ENCODE measurements around the gene CA12. TPM values are rescaled to one million over a fixed set of nuclear protein-coding genes. Genes with fewer than 3 reads are reported as not detected.
"Not testable (repeated sequence)": the region's sequence is repeated elsewhere in the genome, so short reads cannot be mapped to it uniquely, and the experiment has no call there.

CA12 gene
- total RNA-seq, 1 donor from 2014 or later, result not detected

DNA sequence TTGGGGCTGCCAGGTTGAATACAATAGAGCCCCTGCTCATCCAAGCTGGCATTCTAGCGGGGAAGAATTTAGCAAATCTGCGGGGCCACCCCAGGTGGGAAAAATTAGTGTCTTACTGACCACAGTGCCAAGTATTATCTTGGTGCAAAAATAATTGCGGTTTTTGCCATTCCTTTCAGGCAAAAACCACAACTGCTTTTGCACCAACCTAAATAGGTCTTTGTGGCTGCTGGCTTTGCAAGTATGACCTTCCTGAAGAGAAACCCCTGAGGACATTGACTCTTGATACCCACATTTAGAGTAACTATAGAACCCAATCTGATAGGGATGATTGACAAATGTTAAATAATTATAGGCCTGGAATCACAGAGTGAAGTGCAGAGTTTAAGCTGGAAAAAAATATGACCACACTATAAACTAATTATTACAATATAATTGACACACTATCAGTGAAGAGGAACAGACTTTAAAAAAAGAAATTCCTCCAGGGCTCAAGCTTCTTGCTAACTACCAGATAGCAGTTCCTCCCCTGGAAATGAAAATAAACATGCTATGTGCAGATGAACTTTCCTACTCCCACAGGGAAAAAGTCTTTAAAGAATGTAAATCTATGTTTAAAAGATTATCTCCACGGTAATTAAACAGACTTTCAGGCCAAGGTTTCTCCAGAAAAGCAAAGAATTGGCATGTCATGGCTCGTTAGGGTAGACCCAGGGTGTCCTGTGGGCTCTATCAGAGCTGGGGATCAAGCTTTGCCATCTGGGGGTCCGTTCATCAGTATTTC, 34.4 kb downstream of the CA12 start:
- Mint-ChIP-seq H3K9me3 (ENCODE audit: unreplicated experiment) (peaks cover 2% of the 10 kb centered on the region), H3K27me3 (ENCODE audit: unreplicated experiment) (peaks cover 4% of the 10 kb centered on the region), H3K4me1 (ENCODE audit: low read depth, unreplicated experiment) (no peaks in the 10 kb centered on the region), H3K27ac (ENCODE audit: unreplicated experiment) (no peak overlapping the region), H3K4me3 (ENCODE audit: unreplicated experiment) (no peak overlapping the region), H3K36me3 (ENCODE audit: unreplicated experiment) (no peaks in the 10 kb centered on the region)
- no peak for TF ChIP-seq CTCF (IDR thresholded peaks at IDR 0.05; ENCODE audit: partially characterized antibody, unreplicated experiment)
- DNase-seq, result no peak

GRCh38 chr15:63345391-63345752, 36.3 kb downstream of the CA12 start:
- Mint-ChIP-seq H3K4me3 (ENCODE audit: unreplicated experiment) (no peak overlapping the region), H3K27ac (ENCODE audit: unreplicated experiment) (no peak overlapping the region), H3K4me1 (ENCODE audit: low read depth, unreplicated experiment) (no peaks in the 10 kb centered on the region), H3K36me3 (ENCODE audit: unreplicated experiment) (no peaks in the 10 kb centered on the region), H3K9me3 (ENCODE audit: unreplicated experiment) (peaks cover 2% of the 10 kb centered on the region), H3K27me3 (ENCODE audit: unreplicated experiment) (peaks cover 3% of the 10 kb centered on the region)
- DNase-seq, result no peak
- TF ChIP-seq CTCF (IDR thresholded peaks at IDR 0.05; ENCODE audit: partially characterized antibody, unreplicated experiment), result no peak

- H3K9me3 Mint-ChIP-seq (ENCODE audit: unreplicated experiment), result peaks cover 2% of the 10 kb centered on the region
- H3K4me3 Mint-ChIP-seq (ENCODE audit: unreplicated experiment), result no peak overlapping the region
- H3K27ac Mint-ChIP-seq (ENCODE audit: unreplicated experiment), result no peak overlapping the region
- DNase-seq, result no peak
- H3K27me3 Mint-ChIP-seq (ENCODE audit: unreplicated experiment), result peaks cover 3% of the 10 kb centered on the region
- TF ChIP-seq CTCF (IDR thresholded peaks at IDR 0.05; ENCODE audit: partially characterized antibody, unreplicated experiment), result no peak
- no peaks in the 10 kb centered on the region for H3K4me1 Mint-ChIP-seq (ENCODE audit: low read depth, unreplicated experiment)
- no peaks in the 10 kb centered on the region for H3K36me3 Mint-ChIP-seq (ENCODE audit: unreplicated experiment)
Observed at GRCh38 chr15:63344731-63345390, 36.8 kb downstream of the CA12 start.

DNA sequence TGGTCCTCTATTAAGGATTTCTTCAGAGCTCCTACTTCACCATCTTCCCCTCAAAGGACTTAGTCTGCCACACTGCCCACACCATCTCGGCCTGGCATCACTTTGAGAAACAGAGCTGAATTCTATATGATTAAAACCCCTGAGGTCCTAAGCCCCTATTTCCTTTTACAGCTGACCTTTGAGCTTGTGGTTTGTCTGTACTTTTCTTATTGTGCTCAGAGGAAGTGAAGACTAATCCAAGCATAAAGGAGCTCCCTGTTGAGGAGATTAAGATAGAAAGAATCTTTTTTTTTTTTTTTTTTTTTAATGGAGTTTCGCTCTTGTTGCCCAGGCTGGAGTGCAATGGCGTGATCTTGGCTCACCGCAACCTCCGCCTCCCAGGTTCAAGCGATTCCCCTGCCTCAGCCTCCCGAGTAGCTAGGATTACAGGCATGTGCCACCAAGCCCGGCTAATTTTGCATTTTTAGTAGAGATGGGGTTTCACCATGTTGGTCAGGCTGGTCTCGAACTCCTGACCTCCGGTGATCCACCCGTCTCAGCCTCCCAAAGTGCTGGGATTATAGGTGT, 38.6 kb downstream of the CA12 start:
- H3K4me3 Mint-ChIP-seq (ENCODE audit: unreplicated experiment); H3K4me1 Mint-ChIP-seq (ENCODE audit: low read depth, unreplicated experiment); H3K27ac Mint-ChIP-seq (ENCODE audit: unreplicated experiment); H3K9me3 Mint-ChIP-seq (ENCODE audit: unreplicated experiment); H3K36me3 Mint-ChIP-seq (ENCODE audit: unreplicated experiment); H3K27me3 Mint-ChIP-seq (ENCODE audit: unreplicated experiment); DNase-seq: not testable (repeated sequence)

DNA sequence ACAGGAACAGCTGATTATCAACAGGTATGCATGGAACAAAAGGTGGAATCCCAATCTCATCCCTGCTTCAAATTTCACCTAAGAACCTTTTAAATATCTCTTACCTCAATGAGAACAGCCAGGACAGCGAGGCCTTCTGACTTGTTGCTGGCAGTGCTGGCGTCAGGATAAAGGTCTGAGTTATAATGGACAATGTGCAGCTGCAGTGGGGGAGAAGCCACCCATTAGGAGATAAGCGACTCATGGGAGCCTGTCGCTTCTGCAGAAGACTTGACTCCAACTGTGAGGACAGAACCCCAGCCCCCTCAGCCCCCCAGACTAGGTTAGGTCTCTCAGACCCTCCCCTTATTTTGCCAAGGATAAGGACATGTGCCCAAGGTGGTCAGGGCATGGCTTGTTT, 39.7 kb downstream of the CA12 start:
- Mint-ChIP-seq H3K27me3 (ENCODE audit: unreplicated experiment) (peaks cover 2% of the 10 kb centered on the region), H3K36me3 (ENCODE audit: unreplicated experiment) (no peaks in the 10 kb centered on the region), H3K9me3 (ENCODE audit: unreplicated experiment) (peaks cover 2% of the 10 kb centered on the region), H3K4me3 (ENCODE audit: unreplicated experiment) (no peak overlapping the region), H3K27ac (ENCODE audit: unreplicated experiment) (no peak overlapping the region), H3K4me1 (ENCODE audit: low read depth, unreplicated experiment) (peaks cover 7% of the 10 kb centered on the region)
- DNase-seq, result no peak
- TF ChIP-seq CTCF (IDR thresholded peaks at IDR 0.05; ENCODE audit: partially characterized antibody, unreplicated experiment), result no peak
